ENCODE results near the gene PRND. TPM values are rescaled to one million over a fixed set of nuclear protein-coding genes. Genes with fewer than 3 reads are reported as not detected.
"Not testable (repeated sequence)": the region's sequence is repeated elsewhere in the genome, so short reads cannot be mapped to it uniquely, and the experiment has no call there.

Gene PRND
- total RNA-seq, 1 donor from 2014 or later, result not detected

DNA sequence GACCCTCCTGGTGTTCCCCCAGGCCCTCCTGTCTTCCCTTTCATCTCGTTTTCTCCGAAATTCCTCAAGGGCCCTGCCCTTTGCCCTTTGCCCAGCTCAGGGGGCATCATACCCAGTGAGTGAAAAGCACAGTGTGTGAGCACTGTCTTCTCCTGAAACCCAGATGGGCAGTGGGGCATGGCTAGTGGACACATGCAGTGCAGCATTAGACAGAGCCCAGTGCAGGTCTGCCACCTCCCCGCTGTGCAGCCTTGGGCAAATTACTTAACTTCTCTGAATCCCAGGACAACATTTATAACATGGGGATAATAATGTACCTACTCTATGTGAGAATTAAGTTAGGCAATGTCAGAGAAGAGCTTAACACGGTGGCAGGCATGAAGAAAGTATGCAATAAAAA, 1.3 kb downstream of the PRND start:
- H3K4me1 Mint-ChIP-seq (ENCODE audit: low read depth, unreplicated experiment), result peaks cover 8% of the 10 kb centered on the region
- no peak overlapping the region for H3K27ac Mint-ChIP-seq (ENCODE audit: unreplicated experiment)

GRCh38 chr20:4723553-4723952, 1.8 kb downstream of the PRND start:
- H3K27me3 ChIP-seq (ENCODE audit: insufficient read depth, low read length), result peaks cover 13% of the 10 kb centered on the region
- not testable (repeated sequence) for H3K4me1 Mint-ChIP-seq (ENCODE audit: low read depth, unreplicated experiment); H3K9me3 Mint-ChIP-seq (ENCODE audit: unreplicated experiment); H3K36me3 Mint-ChIP-seq (ENCODE audit: low read depth, unreplicated experiment); H2AFZ ChIP-seq (ENCODE audit: low read depth, low read length); H3K4me3 Mint-ChIP-seq (ENCODE audit: unreplicated experiment); H3K9me3 ChIP-seq (ENCODE audit: insufficient read depth, low read depth, low read length); DNase-seq (ENCODE audit: low read depth); H4K20me1 ChIP-seq (ENCODE audit: insufficient read depth, low read length); H3K79me2 ChIP-seq (ENCODE audit: insufficient read depth, low read length); H3K27ac Mint-ChIP-seq (ENCODE audit: unreplicated experiment); H3K27ac ChIP-seq (ENCODE audit: low read depth, low read length); H3K9ac ChIP-seq (ENCODE audit: low read length); H3K36me3 ChIP-seq (ENCODE audit: insufficient read depth, low read length); H3K4me1 ChIP-seq (ENCODE audit: insufficient read depth, low read length); H3K4me3 ChIP-seq (ENCODE audit: insufficient read depth, low read depth, low read length); H3K4me2 ChIP-seq (ENCODE audit: low read length); FAIRE-seq
- H3K27me3 Mint-ChIP-seq (ENCODE audit: low read depth, unreplicated experiment), result peaks cover 13% of the 10 kb centered on the region

More for the DNA sequence above, 1.3 kb downstream of the PRND start:
- Histone ChIP-seq H4K20me1 (ENCODE audit: insufficient read depth, low read length) (no peaks in the 10 kb centered on the region), H3K4me2 (ENCODE audit: low read length) (no peak overlapping the region), H3K27ac (ENCODE audit: low read depth, low read length) (no peak overlapping the region), H3K27me3 (ENCODE audit: insufficient read depth, low read length) (peaks cover 13% of the 10 kb centered on the region), H3K4me1 (ENCODE audit: insufficient read depth, low read length) (peaks cover 3% of the 10 kb centered on the region), H2AFZ (ENCODE audit: low read depth, low read length) (no peak overlapping the region), H3K79me2 (ENCODE audit: insufficient read depth, low read length) (no peaks in the 10 kb centered on the region), H3K4me3 (ENCODE audit: insufficient read depth, low read depth, low read length) (no peak overlapping the region), H3K9me3 (ENCODE audit: insufficient read depth, low read depth, low read length) (no peaks in the 10 kb centered on the region), H3K36me3 (ENCODE audit: insufficient read depth, low read length) (no peaks in the 10 kb centered on the region), H3K9ac (ENCODE audit: low read length) (no peak overlapping the region)
- FAIRE-seq, result no peak
- H3K4me3 Mint-ChIP-seq (ENCODE audit: unreplicated experiment), result no peak overlapping the region
- H3K9me3 Mint-ChIP-seq (ENCODE audit: unreplicated experiment), result peaks cover 2% of the 10 kb centered on the region
- peaks cover 11% of the 10 kb centered on the region for H3K27me3 Mint-ChIP-seq (ENCODE audit: low read depth, unreplicated experiment)
- TF ChIP-seq EZH2 (IDR thresholded peaks at IDR 0.05; ENCODE audit: insufficient read depth, low read length), result no peak
- no peak for DNase-seq (ENCODE audit: low read depth)
- H3K36me3 Mint-ChIP-seq (ENCODE audit: low read depth, unreplicated experiment), result no peaks in the 10 kb centered on the region

DNA sequence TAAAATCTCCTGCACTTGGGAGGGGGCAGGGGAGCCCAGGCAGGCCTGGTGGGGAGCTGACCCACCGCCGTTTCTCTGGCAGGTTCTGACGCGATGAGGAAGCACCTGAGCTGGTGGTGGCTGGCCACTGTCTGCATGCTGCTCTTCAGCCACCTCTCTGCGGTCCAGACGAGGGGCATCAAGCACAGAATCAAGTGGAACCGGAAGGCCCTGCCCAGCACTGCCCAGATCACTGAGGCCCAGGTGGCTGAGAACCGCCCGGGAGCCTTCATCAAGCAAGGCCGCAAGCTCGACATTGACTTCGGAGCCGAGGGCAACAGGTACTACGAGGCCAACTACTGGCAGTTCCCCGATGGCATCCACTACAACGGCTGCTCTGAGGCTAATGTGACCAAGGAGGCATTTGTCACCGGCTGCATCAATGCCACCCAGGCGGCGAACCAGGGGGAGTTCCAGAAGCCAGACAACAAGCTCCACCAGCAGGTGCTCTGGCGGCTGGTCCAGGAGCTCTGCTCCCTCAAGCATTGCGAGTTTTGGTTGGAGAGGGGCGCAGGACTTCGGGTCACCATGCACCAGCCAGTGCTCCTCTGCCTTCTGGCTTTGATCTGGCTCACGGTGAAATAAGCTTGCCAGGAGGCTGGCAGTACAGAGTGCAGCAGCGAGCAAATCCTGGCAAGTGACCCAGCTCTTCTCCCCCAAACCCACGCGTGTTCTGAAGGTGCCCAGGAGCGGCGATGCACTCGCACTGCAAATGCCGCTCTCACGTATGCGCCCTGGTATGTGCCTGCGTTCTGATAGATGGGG, 3.0 kb downstream of the PRND start:
- FAIRE-seq (no peak), DNase-seq (ENCODE audit: low read depth) (no peak)
- Histone ChIP-seq H3K4me3 (ENCODE audit: insufficient read depth, low read depth, low read length) (no peak overlapping the region), H4K20me1 (ENCODE audit: insufficient read depth, low read length) (no peaks in the 10 kb centered on the region), H3K36me3 (ENCODE audit: insufficient read depth, low read length) (no peaks in the 10 kb centered on the region), H2AFZ (ENCODE audit: low read depth, low read length) (no peak overlapping the region), H3K4me2 (ENCODE audit: low read length) (no peak overlapping the region), H3K9ac (ENCODE audit: low read length) (no peak overlapping the region), H3K27ac (ENCODE audit: low read depth, low read length) (no peak overlapping the region), H3K27me3 (ENCODE audit: insufficient read depth, low read length) (peaks cover 13% of the 10 kb centered on the region), H3K9me3 (ENCODE audit: insufficient read depth, low read depth, low read length) (no peaks in the 10 kb centered on the region), H3K4me1 (ENCODE audit: insufficient read depth, low read length) (peaks cover 3% of the 10 kb centered on the region), H3K79me2 (ENCODE audit: insufficient read depth, low read length) (no peaks in the 10 kb centered on the region)
- H3K36me3 Mint-ChIP-seq (ENCODE audit: low read depth, unreplicated experiment), result no peaks in the 10 kb centered on the region
- TF ChIP-seq CTCF (IDR thresholded peaks at IDR 0.05; ENCODE audit: insufficient read depth, low read depth, low read length) (no peak), EZH2 (IDR thresholded peaks at IDR 0.05; ENCODE audit: insufficient read depth, low read length) (no peak)
- peaks cover 8% of the 10 kb centered on the region for H3K4me1 Mint-ChIP-seq (ENCODE audit: low read depth, unreplicated experiment)
- H3K27me3 Mint-ChIP-seq (ENCODE audit: low read depth, unreplicated experiment), result peaks cover 13% of the 10 kb centered on the region
- no peak overlapping the region for H3K4me3 Mint-ChIP-seq (ENCODE audit: unreplicated experiment)
- H3K27ac Mint-ChIP-seq (ENCODE audit: unreplicated experiment), result no peak overlapping the region
- H3K9me3 Mint-ChIP-seq (ENCODE audit: unreplicated experiment), result no peaks in the 10 kb centered on the region
